Measurements from ENCODE around the gene SLC48A1.
A peak's percentile ranks its signal among the peaks of the same experiment; 100 is the strongest.

Gene SLC48A1

GRCh38 chr12:47802312-47802711, 29.3 kb downstream of the SLC48A1 start:
- Mint-ChIP-seq H3K27me3 (ENCODE audit: low read depth, poor library complexity) (peaks cover 4% of the 10 kb centered on the region), H3K4me3 (peak overlapping the region; percentile 38), H3K36me3 (ENCODE audit: low read depth) (peaks cover 17% of the 10 kb centered on the region), H3K27ac (peak overlapping the region; percentile 89), H3K9me3 (no peaks in the 10 kb centered on the region), H3K4me1 (peaks cover 74% of the 10 kb centered on the region)
- peak; percentile 38 for TF ChIP-seq CTCF (IDR thresholded peaks at IDR 0.05)
- DNase-seq: no peak

DNA sequence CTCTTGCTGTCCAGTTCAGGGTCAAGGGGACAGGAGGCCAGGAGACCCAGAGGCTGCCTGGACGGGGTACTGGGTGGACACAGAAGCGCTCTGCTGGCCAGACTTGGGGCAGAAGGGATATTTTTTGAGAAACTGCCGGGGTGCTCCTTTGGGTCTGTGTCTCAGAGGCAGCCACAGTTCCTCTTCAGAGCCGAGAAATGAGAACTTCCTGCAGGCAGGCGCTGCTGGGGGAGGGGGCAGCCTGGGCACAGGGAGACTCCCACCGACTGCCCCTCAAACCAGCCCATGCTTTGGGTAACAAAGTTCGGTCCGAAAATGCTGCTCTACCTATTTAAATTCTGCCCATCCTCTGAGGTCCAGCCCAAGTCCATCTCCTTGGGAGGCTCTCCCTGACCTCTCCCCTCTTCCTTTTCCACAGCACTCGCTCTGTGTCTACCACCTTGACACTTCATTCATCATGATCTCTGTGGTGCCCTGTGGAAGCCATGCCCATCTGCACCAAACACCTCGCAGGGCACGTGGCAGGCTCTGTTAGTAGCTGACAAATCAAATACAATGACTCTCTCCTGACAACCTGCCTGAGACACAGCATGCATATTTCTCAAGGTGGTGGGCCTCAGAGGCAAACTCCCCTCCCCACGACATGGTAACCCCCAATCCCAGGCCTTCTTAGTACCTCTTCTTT, 30.3 kb downstream of the SLC48A1 start:
- Mint-ChIP-seq H3K36me3 (ENCODE audit: low read depth) (peaks cover 12% of the 10 kb centered on the region), H3K27ac (peak overlapping the region; percentile 89), H3K4me1 (peaks cover 78% of the 10 kb centered on the region), H3K4me3 (peak overlapping the region; percentile 28), H3K27me3 (ENCODE audit: low read depth, poor library complexity) (peaks cover 4% of the 10 kb centered on the region), H3K9me3 (no peaks in the 10 kb centered on the region)
- no peak for TF ChIP-seq CTCF (IDR thresholded peaks at IDR 0.05)
- no peak for DNase-seq

DNA sequence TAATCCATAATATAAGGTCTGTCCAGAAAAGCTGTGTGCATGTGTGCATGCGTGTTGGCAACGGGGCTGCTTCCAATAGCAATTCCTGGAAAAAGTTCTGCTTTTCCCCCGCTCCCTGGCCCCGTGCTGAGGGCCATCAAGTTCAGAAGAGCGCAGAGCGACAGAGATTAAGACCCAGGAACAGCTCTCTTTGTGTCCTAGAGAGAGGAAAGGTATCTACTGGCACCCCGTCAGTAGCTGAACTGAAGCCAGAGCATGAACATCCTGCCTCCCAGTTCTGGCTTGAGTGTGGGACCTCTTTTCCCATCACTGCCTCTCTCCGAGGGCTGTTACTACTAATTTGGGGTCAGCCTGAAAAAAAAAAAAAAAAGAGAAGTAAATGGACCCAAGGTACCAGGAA, 31.1 kb downstream of the SLC48A1 start:
- no peaks in the 10 kb centered on the region for H3K9me3 Mint-ChIP-seq
- H3K4me1 Mint-ChIP-seq: peaks cover 86% of the 10 kb centered on the region
- no peak for TF ChIP-seq CTCF (IDR thresholded peaks at IDR 0.05)
- peaks cover 12% of the 10 kb centered on the region for H3K36me3 Mint-ChIP-seq (ENCODE audit: low read depth)
- no peak for DNase-seq
- H3K27ac Mint-ChIP-seq: peak overlapping the region; percentile 96
- peaks cover 4% of the 10 kb centered on the region for H3K27me3 Mint-ChIP-seq (ENCODE audit: low read depth, poor library complexity)
- H3K4me3 Mint-ChIP-seq: no peak overlapping the region

DNA sequence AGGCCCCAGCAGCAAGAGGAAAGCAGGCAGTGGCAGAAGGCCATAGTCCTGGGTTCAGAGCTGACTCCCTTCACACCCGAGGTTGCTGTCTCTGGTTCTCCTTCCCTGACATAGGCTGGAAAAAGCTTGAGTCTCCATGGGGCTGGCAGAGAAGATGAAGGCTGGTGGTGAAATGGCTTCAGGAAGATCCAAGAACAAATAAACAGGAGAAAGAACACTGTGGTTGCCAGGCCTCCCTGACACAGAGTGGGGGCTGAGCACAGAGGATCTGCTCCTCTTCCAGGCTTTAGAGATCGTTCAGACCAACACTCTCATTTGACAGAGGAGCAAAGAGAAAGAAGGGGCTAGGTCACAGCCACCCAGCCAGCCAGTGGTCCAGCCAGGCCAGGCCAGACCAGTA, 32.4 kb downstream of the SLC48A1 start:
- H3K4me1 Mint-ChIP-seq: peaks cover 92% of the 10 kb centered on the region
- no peaks in the 10 kb centered on the region for H3K9me3 Mint-ChIP-seq
- peaks cover 4% of the 10 kb centered on the region for H3K27me3 Mint-ChIP-seq (ENCODE audit: low read depth, poor library complexity)
- H3K4me3 Mint-ChIP-seq: peak overlapping the region; percentile 18
- TF ChIP-seq CTCF (IDR thresholded peaks at IDR 0.05): no peak
- H3K36me3 Mint-ChIP-seq (ENCODE audit: low read depth): peaks cover 12% of the 10 kb centered on the region
- DNase-seq: no peak
- peak overlapping the region; percentile 96 for H3K27ac Mint-ChIP-seq

DNA sequence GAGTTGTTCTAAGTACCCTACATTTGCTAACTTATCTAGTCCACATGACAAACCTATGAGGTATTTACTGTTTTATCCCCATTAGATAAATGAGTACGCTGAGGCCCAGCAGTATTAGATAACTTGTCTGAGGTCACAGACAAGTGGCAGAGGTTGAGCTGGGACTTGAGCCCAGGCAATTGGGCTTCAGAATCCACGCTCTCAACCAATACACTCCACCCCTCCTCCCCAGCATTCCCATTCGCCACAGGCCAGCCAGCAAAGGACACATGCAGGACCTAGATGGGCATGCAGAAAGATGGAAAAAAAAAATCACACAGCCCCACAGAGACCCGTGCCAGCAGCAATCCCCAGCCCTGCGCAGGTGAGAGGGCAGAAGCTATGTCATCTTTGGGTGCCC, 34.3 kb downstream of the SLC48A1 start:
- H3K9me3 Mint-ChIP-seq: no peaks in the 10 kb centered on the region
- H3K4me3 Mint-ChIP-seq: no peak overlapping the region
- no peak for TF ChIP-seq CTCF (IDR thresholded peaks at IDR 0.05)
- peak overlapping the region; percentile 52 for H3K27ac Mint-ChIP-seq
- H3K4me1 Mint-ChIP-seq: peaks cover 94% of the 10 kb centered on the region
- DNase-seq: no peak
- H3K36me3 Mint-ChIP-seq (ENCODE audit: low read depth): peaks cover 12% of the 10 kb centered on the region
- H3K27me3 Mint-ChIP-seq (ENCODE audit: low read depth, poor library complexity): no peaks in the 10 kb centered on the region

- Mint-ChIP-seq H3K36me3 (ENCODE audit: low read depth) (peaks cover 12% of the 10 kb centered on the region), H3K27me3 (ENCODE audit: low read depth, poor library complexity) (no peaks in the 10 kb centered on the region), H3K9me3 (no peaks in the 10 kb centered on the region), H3K4me3 (no peak overlapping the region), H3K4me1 (peaks cover 93% of the 10 kb centered on the region), H3K27ac (peak overlapping the region; percentile 82)
- DNase-seq: no peak
- no peak for TF ChIP-seq CTCF (IDR thresholded peaks at IDR 0.05)
These were observed 35.0 kb downstream of the SLC48A1 start for GRCh38 chr12:47808050-47808449.

Measured in nephron progenitor cell (in vitro differentiated cells).